ENCODE results near the gene GRWD1. TPM values are rescaled to one million over a fixed set of nuclear protein-coding genes. Genes with fewer than 3 reads are reported as not detected.

The GRWD1 gene
- total and polyA plus RNA-seq, 10 of the 15 experiments (the other 5 are each of a cell fraction or from before 2014, with no cell fraction given), result 1.4 to 103 (median 30.7) TPM

DNA sequence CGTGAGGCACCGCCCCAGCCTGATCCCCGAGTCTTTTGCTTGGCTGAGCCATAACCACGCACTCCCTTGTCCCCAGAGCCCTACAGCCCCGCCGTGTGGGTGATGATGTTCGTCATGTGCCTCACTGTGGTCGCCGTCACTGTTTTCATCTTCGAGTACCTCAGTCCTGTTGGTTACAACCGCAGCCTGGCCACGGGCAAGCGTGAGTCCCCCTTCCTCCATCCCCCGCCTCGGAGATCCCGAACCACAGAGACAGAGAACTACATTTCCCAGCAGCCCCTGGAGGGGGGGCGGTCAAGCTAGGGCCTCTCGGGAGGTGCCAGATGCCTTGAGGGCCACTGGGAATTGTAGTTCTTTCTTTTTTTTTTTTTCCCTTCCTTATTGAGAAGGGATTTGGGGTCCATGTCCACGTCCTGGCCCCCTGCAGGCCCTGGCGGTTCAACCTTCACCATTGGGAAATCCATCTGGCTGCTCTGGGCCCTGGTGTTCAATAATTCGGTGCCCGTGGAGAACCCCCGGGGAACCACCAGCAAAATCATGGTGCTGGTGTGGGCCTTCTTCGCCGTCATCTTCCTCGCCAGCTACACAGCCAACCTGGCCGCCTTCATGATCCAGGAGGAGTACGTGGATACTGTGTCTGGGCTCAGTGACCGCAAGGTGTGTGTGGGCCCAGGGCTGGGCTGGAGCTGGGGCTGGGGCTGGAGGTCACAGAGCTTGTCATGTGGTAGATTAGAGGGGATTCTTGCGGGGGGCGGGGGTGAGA lies 26.4 kb upstream of the GRWD1 start (continued):
- TF ChIP-seq ZBTB4 (CRISPR knock-in tag; IDR thresholded peaks at IDR 0.05), result no peak
- TF ChIP-seq RBBP5 (conservative IDR thresholded peaks at IDR 0.05), result no peak
- no peak for TF ChIP-seq ZSCAN29 (IDR thresholded peaks at IDR 0.05)
- TF ChIP-seq GABPA (IDR thresholded peaks at IDR 0.05; ENCODE audit: low read depth), result no peak; the same call in 1 of the 2 replicates
- TF ChIP-seq E2F4 (IDR thresholded peaks at IDR 0.05; ENCODE audit: low read depth, low read length), result no peak; the same call in 1 of the 2 replicates
- no peak for TF ChIP-seq FOXK2 (IDR thresholded peaks at IDR 0.05)
- TF ChIP-seq, protein P1, sequence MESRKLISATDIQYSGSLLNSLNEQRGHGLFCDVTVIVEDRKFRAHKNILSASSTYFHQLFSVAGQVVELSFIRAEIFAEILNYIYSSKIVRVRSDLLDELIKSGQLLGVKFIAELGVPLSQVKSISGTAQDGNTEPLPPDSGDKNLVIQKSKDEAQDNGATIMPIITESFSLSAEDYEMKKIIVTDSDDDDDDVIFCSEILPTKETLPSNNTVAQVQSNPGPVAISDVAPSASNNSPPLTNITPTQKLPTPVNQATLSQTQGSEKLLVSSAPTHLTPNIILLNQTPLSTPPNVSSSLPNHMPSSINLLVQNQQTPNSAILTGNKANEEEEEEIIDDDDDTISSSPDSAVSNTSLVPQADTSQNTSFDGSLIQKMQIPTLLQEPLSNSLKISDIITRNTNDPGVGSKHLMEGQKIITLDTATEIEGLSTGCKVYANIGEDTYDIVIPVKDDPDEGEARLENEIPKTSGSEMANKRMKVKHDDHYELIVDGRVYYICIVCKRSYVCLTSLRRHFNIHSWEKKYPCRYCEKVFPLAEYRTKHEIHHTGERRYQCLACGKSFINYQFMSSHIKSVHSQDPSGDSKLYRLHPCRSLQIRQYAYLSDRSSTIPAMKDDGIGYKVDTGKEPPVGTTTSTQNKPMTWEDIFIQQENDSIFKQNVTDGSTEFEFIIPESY (IDR thresholded peaks at IDR 0.05), result no peak
- TF ChIP-seq, protein P2, sequence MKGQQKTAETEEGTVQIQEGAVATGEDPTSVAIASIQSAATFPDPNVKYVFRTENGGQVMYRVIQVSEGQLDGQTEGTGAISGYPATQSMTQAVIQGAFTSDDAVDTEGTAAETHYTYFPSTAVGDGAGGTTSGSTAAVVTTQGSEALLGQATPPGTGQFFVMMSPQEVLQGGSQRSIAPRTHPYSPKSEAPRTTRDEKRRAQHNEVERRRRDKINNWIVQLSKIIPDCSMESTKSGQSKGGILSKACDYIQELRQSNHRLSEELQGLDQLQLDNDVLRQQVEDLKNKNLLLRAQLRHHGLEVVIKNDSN (IDR thresholded peaks at IDR 0.05; ENCODE audit: borderline replicate concordance, extremely low read length, insufficient read depth, low read depth, low read length), result no peak
- TF ChIP-seq BACH1 (IDR thresholded peaks at IDR 0.05; ENCODE audit: borderline replicate concordance), result peak; percentile 48; the same call in 1 of the 2 replicates
- TF ChIP-seq, protein P3, sequence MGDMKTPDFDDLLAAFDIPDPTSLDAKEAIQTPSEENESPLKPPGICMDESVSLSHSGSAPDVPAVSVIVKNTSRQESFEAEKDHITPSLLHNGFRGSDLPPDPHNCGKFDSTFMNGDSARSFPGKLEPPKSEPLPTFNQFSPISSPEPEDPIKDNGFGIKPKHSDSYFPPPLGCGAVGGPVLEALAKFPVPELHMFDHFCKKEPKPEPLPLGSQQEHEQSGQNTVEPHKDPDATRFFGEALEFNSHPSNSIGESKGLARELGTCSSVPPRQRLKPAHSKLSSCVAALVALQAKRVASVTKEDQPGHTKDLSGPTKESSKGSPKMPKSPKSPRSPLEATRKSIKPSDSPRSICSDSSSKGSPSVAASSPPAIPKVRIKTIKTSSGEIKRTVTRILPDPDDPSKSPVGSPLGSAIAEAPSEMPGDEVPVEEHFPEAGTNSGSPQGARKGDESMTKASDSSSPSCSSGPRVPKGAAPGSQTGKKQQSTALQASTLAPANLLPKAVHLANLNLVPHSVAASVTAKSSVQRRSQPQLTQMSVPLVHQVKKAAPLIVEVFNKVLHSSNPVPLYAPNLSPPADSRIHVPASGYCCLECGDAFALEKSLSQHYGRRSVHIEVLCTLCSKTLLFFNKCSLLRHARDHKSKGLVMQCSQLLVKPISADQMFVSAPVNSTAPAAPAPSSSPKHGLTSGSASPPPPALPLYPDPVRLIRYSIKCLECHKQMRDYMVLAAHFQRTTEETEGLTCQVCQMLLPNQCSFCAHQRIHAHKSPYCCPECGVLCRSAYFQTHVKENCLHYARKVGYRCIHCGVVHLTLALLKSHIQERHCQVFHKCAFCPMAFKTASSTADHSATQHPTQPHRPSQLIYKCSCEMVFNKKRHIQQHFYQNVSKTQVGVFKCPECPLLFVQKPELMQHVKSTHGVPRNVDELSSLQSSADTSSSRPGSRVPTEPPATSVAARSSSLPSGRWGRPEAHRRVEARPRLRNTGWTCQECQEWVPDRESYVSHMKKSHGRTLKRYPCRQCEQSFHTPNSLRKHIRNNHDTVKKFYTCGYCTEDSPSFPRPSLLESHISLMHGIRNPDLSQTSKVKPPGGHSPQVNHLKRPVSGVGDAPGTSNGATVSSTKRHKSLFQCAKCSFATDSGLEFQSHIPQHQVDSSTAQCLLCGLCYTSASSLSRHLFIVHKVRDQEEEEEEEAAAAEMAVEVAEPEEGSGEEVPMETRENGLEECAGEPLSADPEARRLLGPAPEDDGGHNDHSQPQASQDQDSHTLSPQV (IDR thresholded peaks at IDR 0.05), result no peak
- TF ChIP-seq BCL11A (IDR thresholded peaks at IDR 0.05; ENCODE audit: low read depth, low read length), result no peak
- TF ChIP-seq TARDBP (IDR thresholded peaks at IDR 0.05; ENCODE audit: borderline replicate concordance), result peak; percentile 97
- TF ChIP-seq TCF12 (IDR thresholded peaks at IDR 0.05; ENCODE audit: low read depth, low read length), result no peak
- TF ChIP-seq BRCA1 (IDR thresholded peaks at IDR 0.05; ENCODE audit: low read depth, low read length), result no peak
- TF ChIP-seq CBX5 (IDR thresholded peaks at IDR 0.05; ENCODE audit: low read depth), result no peak
- TF ChIP-seq RB1 (IDR thresholded peaks at IDR 0.05; ENCODE audit: borderline replicate concordance), result no peak
- no peak for TF ChIP-seq MTA3 (IDR thresholded peaks at IDR 0.05; ENCODE audit: borderline replicate concordance, low read length)
- peak; percentile 78 for TF ChIP-seq SREBF1 (IDR thresholded peaks at IDR 0.05; ENCODE audit: low read length)

All from GM12878 (cell line).